ENCODE results near the gene PIGS. TPM values are rescaled to one million over a fixed set of nuclear protein-coding genes. Genes with fewer than 3 reads are reported as not detected.

The PIGS gene
- total and polyA plus RNA-seq, 2 of the 13 experiments (the other 11 are each of a cell fraction or from before 2014, with no cell fraction given): 31.7 to 42.6 TPM

DNA sequence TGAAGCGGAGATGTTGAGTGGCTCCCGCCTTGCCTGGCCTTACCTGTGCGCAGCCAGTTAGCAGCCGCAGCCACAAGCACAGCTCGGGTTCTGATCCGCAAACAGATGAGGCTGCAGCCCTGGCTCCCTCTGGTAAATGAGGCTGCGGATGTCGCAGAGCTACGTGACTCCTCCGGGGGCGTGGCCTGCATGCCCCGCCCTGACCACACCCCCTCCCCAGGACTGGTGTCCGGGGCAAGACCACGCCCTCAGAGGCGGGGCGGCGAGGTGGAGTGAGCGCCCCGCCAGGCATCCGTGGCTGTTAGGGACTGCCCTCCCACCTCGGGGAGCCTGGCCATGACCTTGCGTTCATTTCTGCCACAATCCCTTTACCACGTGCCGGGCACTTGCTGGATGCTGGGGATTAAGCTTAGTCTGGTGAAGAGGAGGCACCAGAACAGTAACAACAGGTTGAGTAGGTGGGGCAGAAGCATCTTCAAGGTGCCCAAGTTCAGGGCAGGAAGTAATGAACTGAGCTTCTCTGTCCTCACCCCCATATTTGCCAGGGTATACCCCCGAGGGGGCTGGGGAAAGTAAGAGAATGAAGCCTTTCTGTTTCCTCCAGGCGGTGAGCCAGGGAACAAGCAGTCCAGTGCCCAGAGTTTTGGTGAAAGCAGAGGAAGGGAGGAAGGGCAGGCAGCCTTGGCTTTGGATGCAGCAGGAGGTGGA is 5.6 kb upstream of the PIGS start, which contains the start of gene ALDOC (continued):
- TF ChIP-seq, protein P1, sequence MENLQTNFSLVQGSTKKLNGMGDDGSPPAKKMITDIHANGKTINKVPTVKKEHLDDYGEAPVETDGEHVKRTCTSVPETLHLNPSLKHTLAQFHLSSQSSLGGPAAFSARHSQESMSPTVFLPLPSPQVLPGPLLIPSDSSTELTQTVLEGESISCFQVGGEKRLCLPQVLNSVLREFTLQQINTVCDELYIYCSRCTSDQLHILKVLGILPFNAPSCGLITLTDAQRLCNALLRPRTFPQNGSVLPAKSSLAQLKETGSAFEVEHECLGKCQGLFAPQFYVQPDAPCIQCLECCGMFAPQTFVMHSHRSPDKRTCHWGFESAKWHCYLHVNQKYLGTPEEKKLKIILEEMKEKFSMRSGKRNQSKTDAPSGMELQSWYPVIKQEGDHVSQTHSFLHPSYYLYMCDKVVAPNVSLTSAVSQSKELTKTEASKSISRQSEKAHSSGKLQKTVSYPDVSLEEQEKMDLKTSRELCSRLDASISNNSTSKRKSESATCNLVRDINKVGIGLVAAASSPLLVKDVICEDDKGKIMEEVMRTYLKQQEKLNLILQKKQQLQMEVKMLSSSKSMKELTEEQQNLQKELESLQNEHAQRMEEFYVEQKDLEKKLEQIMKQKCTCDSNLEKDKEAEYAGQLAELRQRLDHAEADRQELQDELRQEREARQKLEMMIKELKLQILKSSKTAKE (CRISPR knock-in tag; IDR thresholded peaks at IDR 0.05; ENCODE audit: borderline replicate concordance): 0 out of 2 replicates have a peak, but pooled peaks have one; percentile 11
- TF ChIP-seq THAP11 (CRISPR knock-in tag; IDR thresholded peaks at IDR 0.05) (peak; percentile 39; the same call in 1 of the 2 replicates), ZNF879 (CRISPR knock-in tag; IDR thresholded peaks at IDR 0.05) (no peak), TBX2 (CRISPR knock-in tag; IDR thresholded peaks at IDR 0.05; ENCODE audit: borderline replicate concordance) (peak; percentile 77), HIVEP1 (CRISPR knock-in tag; IDR thresholded peaks at IDR 0.05) (0 out of 2 replicates have a peak, but pooled peaks have one; percentile 62), NFE2L1 (CRISPR knock-in tag; IDR thresholded peaks at IDR 0.05; ENCODE audit: borderline replicate concordance) (no peak), RNF2 (conservative IDR thresholded peaks at IDR 0.05; ENCODE audit: low read depth) (peak; percentile 75; the same call in 1 of the 2 replicates), ZKSCAN8 (CRISPR knock-in tag; IDR thresholded peaks at IDR 0.05; ENCODE audit: borderline replicate concordance) (peak; percentile 59; the same call in 1 of the 2 replicates), MIER2 (CRISPR knock-in tag; IDR thresholded peaks at IDR 0.05) (peak; percentile 71), ZNF224 (CRISPR knock-in tag; IDR thresholded peaks at IDR 0.05) (no peak), HDAC2 (CRISPR knock-in tag; IDR thresholded peaks at IDR 0.05) (peak; percentile 70), RARG (CRISPR knock-in tag; IDR thresholded peaks at IDR 0.05; ENCODE audit: low read depth) (no peak), ERF (CRISPR knock-in tag; IDR thresholded peaks at IDR 0.05) (peak; percentile 77), NFYB (CRISPR knock-in tag; IDR thresholded peaks at IDR 0.05) (peak; percentile 65), ZNF792 (CRISPR knock-in tag; IDR thresholded peaks at IDR 0.05) (peak; percentile 64; the same call in 1 of the 2 replicates), SALL1 (CRISPR knock-in tag; IDR thresholded peaks at IDR 0.05) (peak; percentile 77), RBAK (CRISPR knock-in tag; IDR thresholded peaks at IDR 0.05) (0 out of 2 replicates have a peak, but pooled peaks have one; percentile 52), FOXK1 (CRISPR knock-in tag; IDR thresholded peaks at IDR 0.05; ENCODE audit: borderline replicate concordance, low read depth) (peak; percentile 68; the same call in 1 of the 2 replicates), DMAP1 (CRISPR knock-in tag; IDR thresholded peaks at IDR 0.05) (peak; percentile 53), ZC3H13 (CRISPR knock-in tag; IDR thresholded peaks at IDR 0.05) (peak; percentile 58; the same call in 1 of the 2 replicates), ZNF256 (CRISPR knock-in tag; conservative IDR thresholded peaks at IDR 0.05) (0 out of 2 replicates have a peak, but pooled peaks have one; percentile 25), HNF4A (CRISPR knock-in tag; IDR thresholded peaks at IDR 0.05) (peak; percentile 46), YEATS4 (CRISPR knock-in tag; IDR thresholded peaks at IDR 0.05; ENCODE audit: borderline replicate concordance) (peak; percentile 76; the same call in 1 of the 2 replicates), RAD21 (CRISPR knock-in tag; IDR thresholded peaks at IDR 0.05) (no peak; the same call in 1 of the 2 replicates), MXI1 (IDR thresholded peaks at IDR 0.05; ENCODE audit: borderline replicate concordance, low read depth, low read length) (peak; percentile 92; the same call in 2 of the 3 replicates)
- TF ChIP-seq, protein P2, sequence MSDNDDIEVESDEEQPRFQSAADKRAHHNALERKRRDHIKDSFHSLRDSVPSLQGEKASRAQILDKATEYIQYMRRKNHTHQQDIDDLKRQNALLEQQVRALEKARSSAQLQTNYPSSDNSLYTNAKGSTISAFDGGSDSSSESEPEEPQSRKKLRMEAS (IDR thresholded peaks at IDR 0.05): peak; percentile 95
- TF ChIP-seq, protein P3, sequence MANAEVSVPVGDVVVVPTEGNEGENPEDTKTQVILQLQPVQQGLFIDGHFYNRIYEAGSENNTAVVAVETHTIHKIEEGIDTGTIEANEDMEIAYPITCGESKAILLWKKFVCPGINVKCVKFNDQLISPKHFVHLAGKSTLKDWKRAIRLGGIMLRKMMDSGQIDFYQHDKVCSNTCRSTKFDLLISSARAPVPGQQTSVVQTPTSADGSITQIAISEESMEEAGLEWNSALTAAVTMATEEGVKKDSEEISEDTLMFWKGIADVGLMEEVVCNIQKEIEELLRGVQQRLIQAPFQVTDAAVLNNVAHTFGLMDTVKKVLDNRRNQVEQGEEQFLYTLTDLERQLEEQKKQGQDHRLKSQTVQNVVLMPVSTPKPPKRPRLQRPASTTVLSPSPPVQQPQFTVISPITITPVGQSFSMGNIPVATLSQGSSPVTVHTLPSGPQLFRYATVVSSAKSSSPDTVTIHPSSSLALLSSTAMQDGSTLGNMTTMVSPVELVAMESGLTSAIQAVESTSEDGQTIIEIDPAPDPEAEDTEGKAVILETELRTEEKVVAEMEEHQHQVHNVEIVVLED (CRISPR knock-in tag; IDR thresholded peaks at IDR 0.05; ENCODE audit: borderline replicate concordance): no peak; the same call in 1 of the 2 replicates
- TF ChIP-seq, protein P4, sequence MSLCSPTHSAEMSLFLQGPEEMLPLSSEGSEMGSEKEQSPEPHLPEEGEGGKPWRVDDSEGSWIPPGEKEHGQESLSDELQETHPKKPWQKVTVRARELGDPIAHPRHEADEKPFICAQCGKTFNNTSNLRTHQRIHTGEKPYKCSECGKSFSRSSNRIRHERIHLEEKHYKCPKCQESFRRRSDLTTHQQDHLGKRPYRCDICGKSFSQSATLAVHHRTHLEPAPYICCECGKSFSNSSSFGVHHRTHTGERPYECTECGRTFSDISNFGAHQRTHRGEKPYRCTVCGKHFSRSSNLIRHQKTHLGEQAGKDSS (CRISPR knock-in tag; IDR thresholded peaks at IDR 0.05; ENCODE audit: borderline replicate concordance, low read depth): no peak
